ENCODE results near the gene NCOA3.
A peak's percentile ranks its signal among the peaks of the same experiment; 100 is the strongest.

DNA sequence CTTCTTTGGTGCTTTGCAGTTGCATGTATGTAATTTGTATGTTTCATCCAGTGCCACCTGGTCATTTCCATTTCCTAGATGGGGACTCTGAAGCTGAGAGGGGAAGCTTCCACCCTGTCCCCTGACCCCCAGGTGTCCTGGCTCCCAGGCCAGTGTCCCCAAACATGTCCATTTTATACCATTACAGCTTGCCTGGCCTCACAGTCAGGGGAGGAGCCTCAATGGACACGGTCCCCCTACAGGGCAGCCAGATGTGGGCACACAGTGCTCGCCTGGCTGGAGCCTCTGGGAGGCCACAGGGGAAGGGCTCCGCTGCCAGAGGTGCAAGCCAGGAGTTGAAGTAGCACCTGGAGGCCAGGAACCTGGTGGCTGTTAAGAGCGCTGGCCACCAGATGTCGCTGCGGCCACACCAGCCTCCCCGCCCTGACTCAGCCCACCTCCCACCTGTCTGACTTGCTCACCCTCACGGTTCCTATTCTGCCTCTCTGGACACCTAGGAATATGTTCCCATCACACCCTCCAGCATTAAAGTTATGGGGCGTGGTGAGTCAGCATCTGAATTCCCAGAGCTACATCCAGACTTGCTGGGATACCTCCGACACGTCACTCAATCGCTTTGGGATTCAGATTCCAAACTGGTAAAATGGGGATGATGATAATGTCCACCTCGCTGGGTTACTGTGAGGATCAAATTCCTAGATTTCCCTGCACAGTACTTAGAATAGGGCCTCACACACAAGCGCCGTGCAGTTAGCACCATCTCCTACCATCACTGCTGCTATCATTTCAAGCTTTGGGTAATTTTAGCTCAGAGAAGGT, 176.2 kb downstream of the NCOA3 start:
- TF ChIP-seq, protein P1, sequence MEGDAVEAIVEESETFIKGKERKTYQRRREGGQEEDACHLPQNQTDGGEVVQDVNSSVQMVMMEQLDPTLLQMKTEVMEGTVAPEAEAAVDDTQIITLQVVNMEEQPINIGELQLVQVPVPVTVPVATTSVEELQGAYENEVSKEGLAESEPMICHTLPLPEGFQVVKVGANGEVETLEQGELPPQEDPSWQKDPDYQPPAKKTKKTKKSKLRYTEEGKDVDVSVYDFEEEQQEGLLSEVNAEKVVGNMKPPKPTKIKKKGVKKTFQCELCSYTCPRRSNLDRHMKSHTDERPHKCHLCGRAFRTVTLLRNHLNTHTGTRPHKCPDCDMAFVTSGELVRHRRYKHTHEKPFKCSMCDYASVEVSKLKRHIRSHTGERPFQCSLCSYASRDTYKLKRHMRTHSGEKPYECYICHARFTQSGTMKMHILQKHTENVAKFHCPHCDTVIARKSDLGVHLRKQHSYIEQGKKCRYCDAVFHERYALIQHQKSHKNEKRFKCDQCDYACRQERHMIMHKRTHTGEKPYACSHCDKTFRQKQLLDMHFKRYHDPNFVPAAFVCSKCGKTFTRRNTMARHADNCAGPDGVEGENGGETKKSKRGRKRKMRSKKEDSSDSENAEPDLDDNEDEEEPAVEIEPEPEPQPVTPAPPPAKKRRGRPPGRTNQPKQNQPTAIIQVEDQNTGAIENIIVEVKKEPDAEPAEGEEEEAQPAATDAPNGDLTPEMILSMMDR (IDR thresholded peaks at IDR 0.05; ENCODE audit: low read length): peak; percentile 89
- no peak for TF ChIP-seq EZH2 (IDR thresholded peaks at IDR 0.05; ENCODE audit: borderline replicate concordance, low read length)

All from OCI-LY1 (cell line).